ENCODE data around the gene RGS7. TPM values are rescaled to one million over a fixed set of nuclear protein-coding genes. Genes with fewer than 3 reads are reported as not detected.

Gene RGS7
- total RNA-seq, 1 donor from 2014 or later, result not detected

GRCh38 chr1:241077386-241078147 is 279.4 kb downstream of the RGS7 start:
- DNase-seq (no peak), ATAC-seq (no peak)
- H3K27me3 ChIP-seq, result no peaks in the 10 kb centered on the region
- no peak overlapping the region for H3K4me3 ChIP-seq
- H3K4me1 ChIP-seq, result no peaks in the 10 kb centered on the region
- no peaks in the 10 kb centered on the region for H3K36me3 ChIP-seq
- H3K27ac ChIP-seq, result no peak overlapping the region
- intact Hi-C loops (cut with DNase I), result no loop called here
- H3K9me3 ChIP-seq, result no peaks in the 10 kb centered on the region
- TF ChIP-seq CTCF (IDR thresholded peaks at IDR 0.05), result no peak

GRCh38 chr1:241074507-241074906 is 282.5 kb downstream of the RGS7 start:
- no peak overlapping the region for H3K27ac ChIP-seq
- intact Hi-C loops (cut with DNase I), result no loop called here
- H3K4me1 ChIP-seq, result no peaks in the 10 kb centered on the region
- TF ChIP-seq CTCF (IDR thresholded peaks at IDR 0.05), result no peak
- DNase-seq, result no peak
- H3K4me3 ChIP-seq, result no peak overlapping the region
- no peaks in the 10 kb centered on the region for H3K9me3 ChIP-seq
- ATAC-seq, result no peak
- H3K36me3 ChIP-seq, result no peaks in the 10 kb centered on the region
- no peaks in the 10 kb centered on the region for H3K27me3 ChIP-seq

- Histone ChIP-seq H3K4me3 (no peak overlapping the region), H3K27me3 (no peaks in the 10 kb centered on the region), H3K27ac (no peak overlapping the region), H3K9me3 (no peaks in the 10 kb centered on the region), H3K36me3 (no peaks in the 10 kb centered on the region), H3K4me1 (no peaks in the 10 kb centered on the region)
- TF ChIP-seq CTCF (IDR thresholded peaks at IDR 0.05), result no peak
- intact Hi-C loops (cut with DNase I), result no loop called here
- DNase-seq, result no peak
- no peak for ATAC-seq
Observed at GRCh38 chr1:241068359-241068758, 288.6 kb downstream of the RGS7 start.

- intact Hi-C loops (cut with DNase I), result no loop called here
- Histone ChIP-seq H3K4me3 (no peak overlapping the region), H3K27me3 (no peaks in the 10 kb centered on the region), H3K27ac (no peak overlapping the region), H3K4me1 (no peaks in the 10 kb centered on the region), H3K36me3 (no peaks in the 10 kb centered on the region), H3K9me3 (no peaks in the 10 kb centered on the region)
- TF ChIP-seq CTCF (IDR thresholded peaks at IDR 0.05), result no peak
- ATAC-seq, result no peak
- no peak for DNase-seq
Observed at GRCh38 chr1:241063276-241063675, 293.7 kb downstream of the RGS7 start.

- intact Hi-C loops (cut with DNase I), result no loop called here
- H3K4me3 ChIP-seq, result no peak overlapping the region
Observed at GRCh38 chr1:241061062-241061461, 295.9 kb downstream of the RGS7 start.

More at GRCh38 chr1:241061062-241061461, 295.9 kb downstream of the RGS7 start:
- Histone ChIP-seq H3K9me3 (no peaks in the 10 kb centered on the region), H3K4me1 (no peaks in the 10 kb centered on the region), H3K27ac (no peak overlapping the region), H3K27me3 (no peaks in the 10 kb centered on the region), H3K36me3 (no peaks in the 10 kb centered on the region)
- TF ChIP-seq CTCF (IDR thresholded peaks at IDR 0.05), result no peak
- DNase-seq, result no peak
- no peak for ATAC-seq

All from upper lobe of right lung (tissue), 1 donor.